A549 (cell line): ENCODE measurements around the gene SHANK1. TPM values are rescaled to one million over a fixed set of nuclear protein-coding genes. Genes with fewer than 3 reads are reported as not detected.
A peak's percentile ranks its signal among the peaks of the same experiment; 100 is the strongest.

Source experiments
- ATAC-seq, 2 experiments: fragments of 200-7000 bp in 1 of 2; fragments of >200 bp in 1 of 2; cut with Nextera tagmentation in 1 of 2; cut with Tn5 transposase in 1 of 2; 3 replicates each; pipeline versions ENCODE4 v1.8.0 to v1.9.1; 2018 to 2020; ENCODE audit warnings: mild to moderate bottlenecking in 1 of 2, moderate library complexity in 1 of 2
- CTCF ChIA-PET: fragments of 300-600 bp; sonication (Branson Sonifier 250); formaldehyde crosslinking; extraction: SDS; loops from one replicate; lab custom pipeline; 2021; ENCODE audit warnings: antibody characterized with exemption, inconsistent platforms; lab: Yijun Ruan, JAX
- POLR2A ChIA-PET: fragments of 350-600 bp; formaldehyde crosslinking; extraction: SDS; loops from one replicate; lab custom pipeline; 2021; ENCODE audit warnings: antibody characterized with exemption, inconsistent platforms; lab: Yijun Ruan, JAX
- DNase-seq, 2 experiments: peaks; one replicate each; pipeline versions ENCODE4 v3.0.0 to v3.0.0-alpha.2; 2011 to 2016; ENCODE audit warnings: low read depth in 1 of 2, low spot score in 1 of 2
- FAIRE-seq: peaks from 2 replicates; lab custom pipeline; 2011; peaks lifted over from hg19 to GRCh38; lab: Jason Lieb, UNC
- H3K27ac ChIP-seq, 2 experiments: fragments of >200 bp; sonication (Bioruptor Twin); formaldehyde crosslinking; 3 replicates each; pipeline ENCODE4 v1.5.1; 2016 to 2017
- H3K4me1 ChIP-seq: fragments of >200 bp; sonication (Bioruptor Twin); formaldehyde crosslinking; 3 replicates; pipeline ENCODE4 v1.6.1; 2016
- H3K4me2 ChIP-seq: fragments of >200 bp; sonication (Bioruptor Twin); formaldehyde crosslinking; 3 replicates; pipeline ENCODE4 v1.6.1; 2016
- H3K4me3 ChIP-seq: fragments of >200 bp; sonication (Bioruptor Twin); formaldehyde crosslinking; 3 replicates; pipeline ENCODE4 v1.5.1; 2016
- H3K9me3 ChIP-seq: fragments of >200 bp; sonication (Bioruptor Twin); formaldehyde crosslinking; 3 replicates; pipeline ENCODE4 v1.6.1; 2016
- CHD4 ChIP-seq: fragments of 200-600 bp; sonication (generic); IDR thresholded peaks from 2 replicates; pipeline ENCODE4 v1.6.1; 2016; ENCODE audit warnings: antibody characterized with exemption, mild to moderate bottlenecking, borderline replicate concordance
- EHF ChIP-seq: fragments of 250-450 bp; sonication (Bioruptor Pico); IDR thresholded peaks from 2 replicates; pipeline ENCODE4 v1.5.0; 2020; ENCODE audit warnings: mild to moderate bottlenecking
- FOSB ChIP-seq: fragments of 250-450 bp; sonication (Bioruptor Pico); IDR thresholded peaks from 2 replicates; pipeline ENCODE4 v1.5.0; 2020; ENCODE audit warnings: mild to moderate bottlenecking, moderate library complexity
- FOSL2 ChIP-seq, 2 experiments: fragments of 450-650 bp in 1 of 2; fragments of >200 bp in 1 of 2; sonication (Bioruptor Twin) in 1 of 2; formaldehyde crosslinking; IDR thresholded peaks; 2 replicates each; pipeline versions ENCODE4 v1.5.0 to v1.6.1; 2016 to 2020; ENCODE audit warnings: mild to moderate bottlenecking in 1 of 2, moderate library complexity in 1 of 2
- HOXB5 ChIP-seq: fragments of 250-450 bp; sonication (Bioruptor Pico); IDR thresholded peaks from 2 replicates; pipeline ENCODE4 v1.5.0; 2020; ENCODE audit warnings: mild to moderate bottlenecking, moderate library complexity
- JUN ChIP-seq, 2 experiments: fragments of >200 bp; sonication (Bioruptor Twin); formaldehyde crosslinking; IDR thresholded peaks; 2 replicates in 1 of 2; 3 replicates in 1 of 2; pipeline ENCODE4 v1.6.1; 2016 to 2017
- JUNB ChIP-seq: fragments of >200 bp; sonication (Bioruptor Twin); formaldehyde crosslinking; IDR thresholded peaks from 2 replicates; pipeline ENCODE4 v1.6.1; 2016
- KDM1A ChIP-seq: fragments of 200-600 bp; sonication (generic); IDR thresholded peaks from 2 replicates; pipeline ENCODE4 v1.6.1; 2016; ENCODE audit warnings: low read depth, mild to moderate bottlenecking
- KDM5A ChIP-seq: fragments of 200-600 bp; sonication (generic); IDR thresholded peaks from 2 replicates; pipeline ENCODE4 v1.6.1; 2016; ENCODE audit warnings: antibody characterized with exemption, mild to moderate bottlenecking
- MAFK ChIP-seq: fragments of 450-650 bp; IDR thresholded peaks from 2 replicates; pipeline ENCODE4 v1.6.1; 2014; ENCODE audit not compliant: partially characterized antibody
- MAX ChIP-seq: IDR thresholded peaks from 2 replicates; pipeline ENCODE4 v1.6.1; 2012
- MAZ ChIP-seq: fragments of 150-350 bp; IDR thresholded peaks from 2 replicates; pipeline ENCODE4 v1.6.1; 2014; ENCODE audit warnings: antibody characterized with exemption, low read depth, low read length, borderline replicate concordance
- MYC ChIP-seq: IDR thresholded peaks from 2 replicates; pipeline ENCODE4 v1.6.1; 2012; ENCODE audit warnings: mild to moderate bottlenecking, inconsistent platforms, low read length, improper control_type of control experiment, borderline replicate concordance
- NR3C1 ChIP-seq: fragments of >200 bp; sonication (Bioruptor Twin); formaldehyde crosslinking; IDR thresholded peaks from 3 replicates; pipeline ENCODE4 v1.6.1; 2017
- POLR2A ChIP-seq: IDR thresholded peaks from 2 replicates; pipeline ENCODE4 v1.6.1; 2012; ENCODE audit warnings: mild to moderate bottlenecking, low read length
- POLR2AphosphoS2 ChIP-seq: conservative IDR thresholded peaks from 2 replicates; pipeline ENCODE4 v1.6.1; 2012; ENCODE audit warnings: low read length, improper control_type of control experiment, inconsistent platforms
- RCOR1 ChIP-seq: fragments of 150-350 bp; IDR thresholded peaks from 2 replicates; pipeline ENCODE4 v1.6.1; 2014; ENCODE audit warnings: antibody characterized with exemption, low read length, low read depth
- REST ChIP-seq: fragments of 200-600 bp; sonication (generic); IDR thresholded peaks from 2 replicates; pipeline ENCODE4 v1.6.1; 2016; ENCODE audit warnings: antibody characterized with exemption, mild to moderate bottlenecking, moderate library complexity
- SMC3 ChIP-seq: fragments of >200 bp; sonication (Bioruptor Twin); formaldehyde crosslinking; IDR thresholded peaks from 3 replicates; pipeline ENCODE4 v1.6.1; 2018; ENCODE audit warnings: inconsistent platforms
- ZFP36 ChIP-seq: fragments of 450-650 bp; IDR thresholded peaks from 2 replicates; pipeline ENCODE4 v1.6.1; 2014; ENCODE audit warnings: borderline replicate concordance; ENCODE audit not compliant: partially characterized antibody
- WGBS: methylation state at CpG from one replicate; pipeline ENCODE4 v1.1.6; 2017; ENCODE audit errors: missing lambda C conversion rate; 5-methylcytosine and 5-hydroxymethylcytosine counted together
- polyA plus RNA-seq, 4 experiments: library from polyadenylated mRNA; depleted of rRNA in 3 of 4; stranded (reverse); fragments of >200 nt; fragmentation: RNase III in 1 of 4; extraction: RNeasy Plus Mini Kit Qiagen cat#74134 plus additional on column Dnase treatment in 1 of 4; gene quantifications; 2 replicates in 3 of 4; 3 replicates in 1 of 4; pipeline ENCODE4 v1.2.3, GENCODE V29; 2011 to 2017
- TF ChIP-seq, protein P1 (sequence below): fragments of 250-450 bp; sonication (Bioruptor Pico); IDR thresholded peaks from 2 replicates; pipeline ENCODE4 v1.5.0; 2020; ENCODE audit warnings: low read depth, mild to moderate bottlenecking, moderate library complexity
- TF ChIP-seq, protein P2 (sequence below): fragments of 450-650 bp; IDR thresholded peaks from 2 replicates; pipeline ENCODE4 v1.6.1; 2014; ENCODE audit warnings: antibody characterized with exemption

SHANK1 gene
- polyA plus RNA-seq, 2 of the 4 experiments (the other 2 are of a cell fraction) = 0.04 to 0.17 TPM

- DNase-seq (no peak), ATAC-seq (no peak), FAIRE-seq (no peak)
- CTCF ChIA-PET = interaction anchor here (0.6 to 3.5 kb wide), 6 partner anchors 9 to 110 kb away, joined by 3 to 12 read pairs (median 3); no protein-coding TSS in a partner anchor
- POLR2A ChIA-PET = interaction anchor here (1.0 to 2.0 kb wide), 1 partner anchor 10 kb away, joined by 3 to 6 read pairs; no protein-coding TSS in a partner anchor
- Histone ChIP-seq H3K27ac (peak overlapping the region in 1 of 2 experiments; percentile 25; a peak in 1 of 6 replicates), H3K4me2 (0 out of 3 replicates have a peak overlapping the region, but pooled peaks have one; percentile 31), H3K9me3 (no peaks in the 10 kb centered on the region), H3K4me1 (peaks cover 20% of the 10 kb centered on the region), H3K4me3 (no peak overlapping the region)
- 33% methylated on average over 10 of the region's 10 CpGs for WGBS
- no peak for TF ChIP-seq MAFK
- TF ChIP-seq, protein P1, sequence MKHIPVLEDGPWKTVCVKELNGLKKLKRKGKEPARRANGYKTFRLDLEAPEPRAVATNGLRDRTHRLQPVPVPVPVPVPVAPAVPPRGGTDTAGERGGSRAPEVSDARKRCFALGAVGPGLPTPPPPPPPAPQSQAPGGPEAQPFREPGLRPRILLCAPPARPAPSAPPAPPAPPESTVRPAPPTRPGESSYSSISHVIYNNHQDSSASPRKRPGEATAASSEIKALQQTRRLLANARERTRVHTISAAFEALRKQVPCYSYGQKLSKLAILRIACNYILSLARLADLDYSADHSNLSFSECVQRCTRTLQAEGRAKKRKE (CRISPR knock-in tag) = no peak
- TF ChIP-seq NR3C1 = no peak
- no peak for TF ChIP-seq MAZ
- no peak for TF ChIP-seq FOSB (CRISPR knock-in tag)
- TF ChIP-seq POLR2A = no peak
- no peak for TF ChIP-seq MAX
- no peak for TF ChIP-seq MYC
- TF ChIP-seq CHD4 = no peak
- TF ChIP-seq, all 56 proteins: peak for 0
Observed at GRCh38 chr19:50647879-50648615, 71.6 kb downstream of the SHANK1 start.

DNA sequence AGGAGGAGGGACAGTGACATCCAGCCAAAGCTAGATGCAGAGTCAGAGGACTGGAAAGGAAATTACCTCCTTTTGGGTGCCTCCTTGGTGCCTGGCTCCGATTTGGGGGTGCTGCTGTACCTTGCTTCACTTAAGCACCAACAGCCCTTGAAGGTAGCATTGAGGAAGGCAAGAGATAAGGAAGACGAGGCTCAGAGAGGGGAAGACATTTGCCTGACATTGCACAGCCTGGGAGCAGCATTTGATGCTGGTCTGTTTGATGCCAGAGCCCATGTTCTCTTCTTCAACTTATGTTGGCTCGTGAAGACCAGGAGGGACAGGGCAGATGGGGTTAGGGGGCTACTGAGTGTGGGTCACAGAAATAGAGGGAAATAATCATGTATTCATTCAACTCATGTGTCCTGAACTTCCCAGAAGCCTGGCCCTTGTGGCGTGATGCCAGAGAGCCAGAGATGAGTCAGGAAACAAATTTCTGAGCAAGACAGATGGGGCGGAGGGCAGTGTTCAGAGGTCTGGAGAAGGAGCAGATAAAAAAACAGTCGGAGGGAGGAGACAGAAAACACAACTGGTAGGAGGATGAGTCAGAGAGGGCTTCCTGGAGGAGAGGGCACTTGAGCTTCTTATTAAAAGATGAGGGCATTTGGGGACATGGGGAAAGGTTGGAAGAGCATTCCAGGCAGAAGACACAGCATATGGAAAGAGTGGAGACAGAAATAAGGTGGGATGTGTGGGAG is 73.4 kb downstream of the SHANK1 start:
- peak; percentile 70 for FAIRE-seq
- WGBS = 6% methylated on average over 6 of the region's 6 CpGs
- peak; percentile 67 to 80 for ATAC-seq

More for the DNA sequence above, 73.4 kb downstream of the SHANK1 start:
- Histone ChIP-seq H3K27ac (peak overlapping the region; percentile 55 to 62; a peak in 4 of 6 replicates), H3K9me3 (no peaks in the 10 kb centered on the region), H3K4me1 (peaks cover 20% of the 10 kb centered on the region), H3K4me3 (0 out of 3 replicates have a peak overlapping the region, but pooled peaks have one; percentile 0), H3K4me2 (peak overlapping the region; percentile 62)
- peak; percentile 83 for DNase-seq
- ChIA-PET CTCF (interaction anchor here (0.8 to 3.5 kb wide), 8 partner anchors 10 to 138 kb away, joined by 3 to 12 read pairs (median 4); no protein-coding TSS in a partner anchor), POLR2A (interaction anchor here (1.2 kb wide), 1 partner anchor 12 kb away, joined by 5 read pairs; no protein-coding TSS in a partner anchor)
- TF ChIP-seq, protein P2, sequence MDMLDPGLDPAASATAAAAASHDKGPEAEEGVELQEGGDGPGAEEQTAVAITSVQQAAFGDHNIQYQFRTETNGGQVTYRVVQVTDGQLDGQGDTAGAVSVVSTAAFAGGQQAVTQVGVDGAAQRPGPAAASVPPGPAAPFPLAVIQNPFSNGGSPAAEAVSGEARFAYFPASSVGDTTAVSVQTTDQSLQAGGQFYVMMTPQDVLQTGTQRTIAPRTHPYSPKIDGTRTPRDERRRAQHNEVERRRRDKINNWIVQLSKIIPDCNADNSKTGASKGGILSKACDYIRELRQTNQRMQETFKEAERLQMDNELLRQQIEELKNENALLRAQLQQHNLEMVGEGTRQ = no peak
- peak; percentile 81; the same call in 1 of the 2 replicates for TF ChIP-seq KDM1A
- no peak for TF ChIP-seq POLR2AphosphoS2
- no peak for TF ChIP-seq REST
- TF ChIP-seq FOSL2 (IDR thresholded peaks at IDR 0.05) = peak; percentile 50; the same call in 1 of the 2 replicates
- peak; percentile 78 for TF ChIP-seq FOSL2 (CRISPR knock-in tag; IDR thresholded peaks at IDR 0.05)
- TF ChIP-seq ZFP36 = peak; percentile 100
- no peak for TF ChIP-seq KDM5A
- TF ChIP-seq EHF (CRISPR knock-in tag) = no peak
- peak; percentile 48; the same call in 1 of the 2 replicates for TF ChIP-seq HOXB5 (CRISPR knock-in tag)
- 0 out of 2 replicates have a peak, but pooled peaks have one; percentile 23 for TF ChIP-seq JUNB
- no peak for TF ChIP-seq CHD4
- TF ChIP-seq JUN (IDR thresholded peaks at IDR 0.05) = no peak
- TF ChIP-seq RCOR1 = 0 out of 2 replicates have a peak, but pooled peaks have one; percentile 27
- TF ChIP-seq SMC3 = 0 out of 3 replicates have a peak, but pooled peaks have one; percentile 9
